Measurements from ENCODE around the gene ZCCHC24.

DNA sequence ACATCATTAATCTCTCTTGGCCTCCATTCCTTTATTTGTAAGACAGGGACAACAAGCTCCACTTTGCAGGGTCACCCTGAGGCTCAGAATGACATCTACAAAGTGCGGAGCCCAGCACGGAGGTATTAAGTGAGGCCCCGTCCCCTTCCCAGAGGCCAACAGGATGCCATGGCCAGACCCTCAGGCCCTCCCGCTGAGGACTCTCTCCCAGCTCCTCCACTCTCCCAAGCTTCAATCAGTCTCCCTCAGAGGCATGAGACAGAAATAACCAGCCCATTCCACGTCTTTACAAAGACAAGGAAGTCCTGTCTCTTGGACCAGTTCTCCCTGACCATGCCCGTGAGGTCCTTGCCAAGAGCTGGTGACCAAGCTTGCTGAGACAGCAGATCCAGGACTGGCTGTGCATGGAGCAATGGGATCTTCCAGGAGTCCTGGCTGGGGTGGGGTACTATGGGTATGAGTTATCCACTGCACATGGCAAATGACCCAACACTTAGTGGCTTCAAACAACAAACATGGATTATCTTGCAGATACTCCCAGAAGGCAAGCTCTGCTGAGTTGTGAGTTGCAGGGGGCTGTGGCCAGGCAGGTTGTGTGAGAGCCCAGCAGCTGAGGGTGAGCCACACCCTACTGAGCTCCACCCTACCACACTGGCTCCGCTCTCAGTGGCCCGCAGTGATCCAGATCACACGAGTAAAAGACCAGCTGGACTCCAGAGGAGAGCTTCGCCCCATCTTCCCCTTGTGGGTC is 102.4 kb downstream of the ZCCHC24 start:
- TF ChIP-seq, protein P1, sequence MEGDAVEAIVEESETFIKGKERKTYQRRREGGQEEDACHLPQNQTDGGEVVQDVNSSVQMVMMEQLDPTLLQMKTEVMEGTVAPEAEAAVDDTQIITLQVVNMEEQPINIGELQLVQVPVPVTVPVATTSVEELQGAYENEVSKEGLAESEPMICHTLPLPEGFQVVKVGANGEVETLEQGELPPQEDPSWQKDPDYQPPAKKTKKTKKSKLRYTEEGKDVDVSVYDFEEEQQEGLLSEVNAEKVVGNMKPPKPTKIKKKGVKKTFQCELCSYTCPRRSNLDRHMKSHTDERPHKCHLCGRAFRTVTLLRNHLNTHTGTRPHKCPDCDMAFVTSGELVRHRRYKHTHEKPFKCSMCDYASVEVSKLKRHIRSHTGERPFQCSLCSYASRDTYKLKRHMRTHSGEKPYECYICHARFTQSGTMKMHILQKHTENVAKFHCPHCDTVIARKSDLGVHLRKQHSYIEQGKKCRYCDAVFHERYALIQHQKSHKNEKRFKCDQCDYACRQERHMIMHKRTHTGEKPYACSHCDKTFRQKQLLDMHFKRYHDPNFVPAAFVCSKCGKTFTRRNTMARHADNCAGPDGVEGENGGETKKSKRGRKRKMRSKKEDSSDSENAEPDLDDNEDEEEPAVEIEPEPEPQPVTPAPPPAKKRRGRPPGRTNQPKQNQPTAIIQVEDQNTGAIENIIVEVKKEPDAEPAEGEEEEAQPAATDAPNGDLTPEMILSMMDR (IDR thresholded peaks at IDR 0.05) = no peak
- TF ChIP-seq POLR2A (IDR thresholded peaks at IDR 0.05) = no peak

All from testis (tissue), 2 donors.